Neural crest cell (in vitro differentiated cells): ENCODE measurements around the gene FOXD1. TPM values are rescaled to one million over a fixed set of nuclear protein-coding genes. Genes with fewer than 3 reads are reported as not detected.

ENCODE experiments used
- DNase-seq: peaks from one replicate; pipeline ENCODE4 v3.0.0; 2021; ENCODE audit warnings: low read depth, mixed read lengths, low spot score
- H3K27ac Mint-ChIP-seq: one replicate; pipeline ENCODE4 v1.8.0; 2021; ENCODE audit warnings: mild to moderate bottlenecking, mixed read lengths; ENCODE audit not compliant: unreplicated experiment
- H3K27me3 Mint-ChIP-seq: 2 replicates; pipeline ENCODE4 v1.8.0; 2021; ENCODE audit warnings: low read depth, mild to moderate bottlenecking, mixed read lengths
- H3K36me3 Mint-ChIP-seq: 2 replicates; pipeline ENCODE4 v1.8.0; 2021; ENCODE audit warnings: low read depth, mild to moderate bottlenecking, mixed read lengths
- H3K4me1 Mint-ChIP-seq: 2 replicates; pipeline ENCODE4 v1.8.0; 2021; ENCODE audit warnings: mixed read lengths
- H3K4me3 Mint-ChIP-seq: one replicate; pipeline ENCODE4 v1.8.0; 2021; ENCODE audit warnings: mild to moderate bottlenecking, mixed read lengths
- H3K9me3 Mint-ChIP-seq: 2 replicates; pipeline ENCODE4 v1.8.0; 2021; ENCODE audit warnings: mixed read lengths
- total RNA-seq: library from RNA; stranded (reverse); gene quantifications from 2 replicates; pipeline ENCODE4 v1.2.1, GENCODE V29; 2021
- TF ChIP-seq, protein P1 (sequence below): fragments of 200-600 bp; sonication (generic); conservative IDR thresholded peaks from 2 replicates; pipeline ENCODE4 v1.5.0; 2021; ENCODE audit warnings: antibody characterized with exemption, mild to moderate bottlenecking

Gene FOXD1
- total RNA-seq, 1 donor from 2014 or later: 0.28 TPM

DNA sequence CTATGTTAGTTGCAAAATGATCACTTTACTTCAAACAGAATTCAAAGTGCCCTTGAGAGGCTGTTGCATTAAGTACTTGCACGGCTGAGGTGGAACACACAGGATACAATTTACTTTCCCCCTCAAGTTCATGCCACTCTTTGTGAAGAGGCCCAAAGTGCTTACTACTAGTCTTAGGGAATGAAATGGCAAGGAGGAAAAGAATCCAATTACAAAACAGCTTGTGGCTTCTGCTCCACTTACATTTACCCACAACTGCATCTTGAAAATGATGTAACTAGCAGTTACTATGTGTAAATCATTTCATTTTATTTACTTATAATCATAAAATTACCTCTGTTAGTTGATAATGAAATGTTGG lies 14.6 kb downstream of the FOXD1 start:
- H3K36me3 Mint-ChIP-seq: no peaks in the 10 kb centered on the region
- H3K27me3 Mint-ChIP-seq: peaks cover 94% of the 10 kb centered on the region
- peaks cover 4% of the 10 kb centered on the region for H3K4me1 Mint-ChIP-seq
- no peak overlapping the region for H3K4me3 Mint-ChIP-seq
- no peaks in the 10 kb centered on the region for H3K9me3 Mint-ChIP-seq
- TF ChIP-seq, protein P1, sequence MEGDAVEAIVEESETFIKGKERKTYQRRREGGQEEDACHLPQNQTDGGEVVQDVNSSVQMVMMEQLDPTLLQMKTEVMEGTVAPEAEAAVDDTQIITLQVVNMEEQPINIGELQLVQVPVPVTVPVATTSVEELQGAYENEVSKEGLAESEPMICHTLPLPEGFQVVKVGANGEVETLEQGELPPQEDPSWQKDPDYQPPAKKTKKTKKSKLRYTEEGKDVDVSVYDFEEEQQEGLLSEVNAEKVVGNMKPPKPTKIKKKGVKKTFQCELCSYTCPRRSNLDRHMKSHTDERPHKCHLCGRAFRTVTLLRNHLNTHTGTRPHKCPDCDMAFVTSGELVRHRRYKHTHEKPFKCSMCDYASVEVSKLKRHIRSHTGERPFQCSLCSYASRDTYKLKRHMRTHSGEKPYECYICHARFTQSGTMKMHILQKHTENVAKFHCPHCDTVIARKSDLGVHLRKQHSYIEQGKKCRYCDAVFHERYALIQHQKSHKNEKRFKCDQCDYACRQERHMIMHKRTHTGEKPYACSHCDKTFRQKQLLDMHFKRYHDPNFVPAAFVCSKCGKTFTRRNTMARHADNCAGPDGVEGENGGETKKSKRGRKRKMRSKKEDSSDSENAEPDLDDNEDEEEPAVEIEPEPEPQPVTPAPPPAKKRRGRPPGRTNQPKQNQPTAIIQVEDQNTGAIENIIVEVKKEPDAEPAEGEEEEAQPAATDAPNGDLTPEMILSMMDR: no peak
- no peak overlapping the region for H3K27ac Mint-ChIP-seq
- no peak for DNase-seq

DNA sequence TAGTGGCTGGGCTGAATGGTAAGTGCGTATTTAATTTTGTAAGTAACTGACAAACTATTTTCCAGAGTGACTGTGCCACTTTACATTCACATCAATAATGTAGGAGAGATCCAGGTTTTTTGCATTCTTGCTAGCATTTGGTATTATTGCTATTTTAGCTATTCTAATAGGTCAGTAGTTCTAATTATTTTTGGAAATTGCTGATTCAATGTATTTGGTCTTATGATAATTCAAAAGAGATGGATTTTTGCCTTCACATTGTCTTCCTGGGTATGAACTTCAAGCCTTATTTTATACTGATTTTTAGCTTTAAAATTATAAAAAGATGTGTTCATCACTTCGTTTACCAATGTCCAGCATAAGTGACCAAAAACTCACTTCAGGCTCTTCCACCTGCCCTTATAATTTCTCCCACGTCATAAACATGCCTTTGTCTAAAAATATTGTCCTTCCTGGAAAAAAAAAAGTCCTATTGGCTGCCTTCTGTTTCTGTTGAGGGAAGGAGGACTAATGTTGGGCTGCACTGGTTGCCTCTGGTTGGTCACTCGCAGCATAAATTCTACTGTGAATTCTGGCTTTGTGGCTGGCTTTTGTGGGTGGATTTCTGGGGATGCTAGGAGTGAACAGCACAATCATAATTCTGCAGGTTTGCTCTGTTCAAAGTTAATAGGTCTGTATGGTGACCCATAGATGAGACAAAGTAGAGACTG lies 15.2 kb downstream of the FOXD1 start:
- peaks cover 94% of the 10 kb centered on the region for H3K27me3 Mint-ChIP-seq

DNA sequence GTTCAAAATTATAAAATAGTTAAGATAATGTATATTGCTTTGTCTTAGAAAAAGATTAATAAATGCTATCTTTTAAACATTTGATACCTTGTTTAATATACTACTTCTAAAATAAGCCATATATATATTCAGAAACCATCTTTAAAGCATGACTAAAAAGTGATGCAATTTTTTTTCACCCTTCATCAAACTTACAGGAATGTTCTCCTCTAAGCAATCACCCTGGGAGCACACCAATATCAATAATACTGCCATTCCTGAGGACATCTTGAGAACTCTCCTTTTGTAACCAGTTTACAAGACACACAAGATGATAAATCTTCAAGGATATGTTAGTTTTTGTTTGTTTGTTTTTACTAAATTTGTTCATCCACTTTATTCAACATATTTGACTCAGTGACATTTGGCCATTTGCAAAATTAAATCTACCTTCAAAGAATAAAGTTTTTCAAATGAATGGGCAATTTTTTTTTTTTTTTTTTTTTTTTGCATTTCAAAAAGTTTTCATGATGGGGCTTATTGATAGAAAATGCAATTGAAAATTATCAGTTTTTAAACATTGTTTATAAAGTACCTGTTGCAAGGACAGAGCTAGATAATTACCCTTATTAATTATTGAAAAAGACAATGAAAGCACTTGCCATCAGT lies 17.2 kb downstream of the FOXD1 start:
- Mint-ChIP-seq H3K27me3 (peaks cover 97% of the 10 kb centered on the region), H3K27ac (no peak overlapping the region), H3K9me3 (no peaks in the 10 kb centered on the region), H3K4me3 (no peak overlapping the region), H3K36me3 (no peaks in the 10 kb centered on the region), H3K4me1 (no peaks in the 10 kb centered on the region)
- TF ChIP-seq, protein P1: no peak
- no peak for DNase-seq

More for the DNA sequence above, 15.2 kb downstream of the FOXD1 start:
- no peak for DNase-seq
- H3K4me3 Mint-ChIP-seq: no peak overlapping the region
- H3K9me3 Mint-ChIP-seq: no peaks in the 10 kb centered on the region
- no peak overlapping the region for H3K27ac Mint-ChIP-seq
- TF ChIP-seq, protein P1: no peak
- no peaks in the 10 kb centered on the region for H3K36me3 Mint-ChIP-seq
- H3K4me1 Mint-ChIP-seq: peaks cover 4% of the 10 kb centered on the region

DNA sequence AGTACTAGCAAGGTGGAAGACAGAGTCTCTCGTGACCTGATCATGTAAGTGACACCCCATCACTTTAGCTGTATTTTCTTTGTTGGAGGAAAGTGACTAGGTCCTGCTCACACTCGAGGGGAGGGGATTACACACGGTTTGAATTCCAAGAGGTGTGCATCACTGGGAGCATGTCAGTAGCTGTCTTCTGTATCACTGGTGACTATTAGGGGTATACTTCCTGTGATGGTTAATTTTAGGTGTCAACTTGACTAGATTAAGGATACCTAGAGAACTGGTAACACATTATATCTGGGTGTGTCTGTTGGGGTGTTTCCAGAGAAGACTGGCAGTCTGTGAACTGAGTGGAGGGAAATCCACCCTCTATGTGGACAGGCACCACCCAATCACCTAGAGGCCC lies 22.5 kb downstream of the FOXD1 start:
- TF ChIP-seq, protein P1: no peak

DNA sequence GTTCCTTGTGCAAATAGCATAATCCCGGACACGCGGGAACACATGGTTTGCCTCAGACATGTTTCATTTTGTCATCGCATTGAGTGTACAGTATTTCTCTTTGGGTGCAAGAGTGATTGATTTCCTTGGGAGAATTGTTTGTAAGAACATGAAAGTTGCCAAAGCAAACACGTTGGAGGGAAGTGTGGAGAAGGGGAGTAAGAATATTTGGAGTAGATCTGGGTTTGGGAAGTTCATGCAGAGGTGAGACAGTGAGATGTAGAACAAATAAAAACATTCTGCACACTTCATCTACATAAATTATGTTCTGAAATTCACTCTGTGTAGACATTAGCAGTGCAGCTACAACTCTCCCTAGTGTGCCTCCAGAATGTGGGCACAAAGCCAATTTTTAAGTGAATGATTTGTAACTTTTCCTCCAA lies 24.0 kb downstream of the FOXD1 start:
- H3K36me3 Mint-ChIP-seq: no peaks in the 10 kb centered on the region
- H3K27me3 Mint-ChIP-seq: peaks cover 99% of the 10 kb centered on the region
- no peaks in the 10 kb centered on the region for H3K9me3 Mint-ChIP-seq
- H3K4me3 Mint-ChIP-seq: no peak overlapping the region
- no peak for DNase-seq
- TF ChIP-seq, protein P1: no peak
- H3K4me1 Mint-ChIP-seq: peaks cover 7% of the 10 kb centered on the region
- no peak overlapping the region for H3K27ac Mint-ChIP-seq

More for the DNA sequence above, 22.5 kb downstream of the FOXD1 start:
- H3K4me3 Mint-ChIP-seq: no peak overlapping the region
- H3K36me3 Mint-ChIP-seq: no peaks in the 10 kb centered on the region
- no peak for DNase-seq
- no peaks in the 10 kb centered on the region for H3K9me3 Mint-ChIP-seq
- no peak overlapping the region for H3K27ac Mint-ChIP-seq
- H3K4me1 Mint-ChIP-seq: no peaks in the 10 kb centered on the region
- H3K27me3 Mint-ChIP-seq: peaks cover 97% of the 10 kb centered on the region
